VCaP (cell line): ENCODE results near the gene KRT79.

Experiments used
- H3K27ac ChIP-seq: fragments of 450-650 bp; 2 replicates; pipeline ENCODE4 v1.5.1; 2017
- CTCF ChIP-seq: fragments of 450-650 bp; conservative IDR thresholded peaks from 2 replicates; pipeline ENCODE4 v1.5.1; 2017; ENCODE audit warnings: mild to moderate bottlenecking, moderate library complexity

The KRT79 gene

GRCh38 chr12:52783563-52784316 is 50.4 kb downstream of the KRT79 start:
- no peak overlapping the region for H3K27ac ChIP-seq
- no peak for TF ChIP-seq CTCF

- TF ChIP-seq CTCF: no peak
- no peak overlapping the region for H3K27ac ChIP-seq
Measured at GRCh38 chr12:52782502-52782901, 51.6 kb downstream of the KRT79 start.

- TF ChIP-seq CTCF: no peak
- H3K27ac ChIP-seq: no peak overlapping the region
Measured at GRCh38 chr12:52781399-52782082, 52.6 kb downstream of the KRT79 start.

- no peak for TF ChIP-seq CTCF
- no peak overlapping the region for H3K27ac ChIP-seq
Measured at GRCh38 chr12:52779914-52780313, 54.2 kb downstream of the KRT79 start.

GRCh38 chr12:52778833-52779232 is 55.3 kb downstream of the KRT79 start:
- H3K27ac ChIP-seq: no peak overlapping the region
- no peak for TF ChIP-seq CTCF

- TF ChIP-seq CTCF: no peak
- H3K27ac ChIP-seq: no peak overlapping the region
Measured at GRCh38 chr12:52777566-52777965, 56.5 kb downstream of the KRT79 start.

GRCh38 chr12:52776913-52777395 is 57.2 kb downstream of the KRT79 start, which contains the start of gene KRT76:
TSS of gene KRT76 (minus strand) at chr12:52777345. CDS start at chr12:52777291, 54 bp downstream.
- no peak within 1 kb of the TSS for H3K27ac ChIP-seq
- no peak for TF ChIP-seq CTCF
